Measurements from ENCODE around the gene C4orf51. TPM values are rescaled to one million over a fixed set of nuclear protein-coding genes. Genes with fewer than 3 reads are reported as not detected.

The C4orf51 gene
- polyA plus RNA-seq, 1 of the 3 experiments (the other 2 are of a cell fraction): not detected

DNA sequence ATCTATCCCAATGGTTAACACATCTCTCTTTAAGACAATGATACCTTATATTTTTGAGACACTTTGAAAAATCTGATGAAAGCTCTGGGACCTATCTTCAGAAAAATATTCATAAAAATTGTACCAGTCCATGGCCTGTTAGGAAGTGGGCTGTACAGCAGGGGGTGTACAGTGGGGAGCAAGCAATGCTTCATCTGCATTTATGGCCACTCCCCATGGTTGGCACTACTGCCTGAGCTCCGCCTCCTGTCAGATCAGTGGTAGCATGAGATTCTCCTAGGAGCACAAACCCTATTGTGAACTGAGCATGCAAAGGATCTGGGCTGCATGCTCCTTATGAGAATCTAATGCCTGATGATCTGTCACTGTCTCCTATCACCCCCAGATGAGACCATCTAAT, 42.6 kb downstream of the C4orf51 start:
- no peaks in the 10 kb centered on the region for H3K36me3 ChIP-seq (replicated peaks in 1 of 2; ENCODE audit: control insufficient read depth in 1 of 2, insufficient read depth in 2 of 2, low read length in 1 of 2)
- DNase-seq: no peak

DNA sequence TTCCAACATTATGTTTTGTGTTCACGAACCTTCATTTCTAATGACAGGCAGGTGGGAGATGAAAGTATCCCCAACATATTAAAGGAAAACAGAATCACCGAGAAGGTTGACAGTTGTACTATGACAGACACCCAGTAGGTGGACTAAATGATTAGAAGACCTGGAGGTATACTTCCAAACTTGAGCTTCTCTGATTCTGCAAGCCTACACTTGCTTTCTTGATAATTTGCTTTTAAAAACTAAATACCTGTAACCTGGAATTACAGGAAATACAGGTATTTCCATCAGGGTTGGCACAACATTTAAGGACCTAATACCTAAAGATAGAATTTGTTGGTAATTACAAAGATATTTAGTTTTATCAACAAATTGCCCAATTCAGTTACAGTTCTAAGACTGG, 43.4 kb downstream of the C4orf51 start:
- no peak overlapping the region for H3K4me3 ChIP-seq (ENCODE audit: low read depth in 2 of 2, low read length in 1 of 2)
- DNase-seq: no peak
- H3K27me3 ChIP-seq (ENCODE audit: insufficient read depth): no peaks in the 10 kb centered on the region
- H3K4me1 ChIP-seq (ENCODE audit: control insufficient read depth in 1 of 2, insufficient read depth in 2 of 2, low read depth in 1 of 2, low read length in 1 of 2): no peaks in the 10 kb centered on the region
- H4K20me1 ChIP-seq (ENCODE audit: insufficient read depth): no peaks in the 10 kb centered on the region
- CTCF ChIA-PET: interaction anchor here (1.2 kb wide), 1 partner anchor 9 kb away, joined by 3 read pairs; no protein-coding TSS in a partner anchor
- H3K4me2 ChIP-seq: no peak overlapping the region
- no peaks in the 10 kb centered on the region for H3F3A ChIP-seq (replicated peaks; ENCODE audit: insufficient read depth)
- no peaks in the 10 kb centered on the region for H3K9me3 ChIP-seq
- H3K36me3 ChIP-seq (replicated peaks in 1 of 2; ENCODE audit: control insufficient read depth in 1 of 2, insufficient read depth in 2 of 2, low read length in 1 of 2): no peaks in the 10 kb centered on the region
- TF ChIP-seq FOXM1 (IDR thresholded peaks at IDR 0.05; ENCODE audit: low read depth) (no peak), FOSL2 (IDR thresholded peaks at IDR 0.05; ENCODE audit: borderline replicate concordance, low read depth) (no peak), NRF1 (IDR thresholded peaks at IDR 0.05; ENCODE audit: low read depth, low read length) (no peak), EP300 (IDR thresholded peaks at IDR 0.05; ENCODE audit: borderline replicate concordance in 1 of 2, low read depth in 1 of 2, low read length in 1 of 2) (no peak), RCOR1 (IDR thresholded peaks at IDR 0.05; ENCODE audit: low read length) (no peak), YY1 (IDR thresholded peaks at IDR 0.05; ENCODE audit: low read depth) (no peak), RFX5 (IDR thresholded peaks at IDR 0.05; ENCODE audit: low read length) (no peak), TCF12 (IDR thresholded peaks at IDR 0.05) (no peak), GATA2 (CRISPR knock-in tag; IDR thresholded peaks at IDR 0.05) (no peak), POLR2AphosphoS5 (IDR thresholded peaks at IDR 0.05; ENCODE audit: low read depth, low read length) (no peak), TEAD4 (IDR thresholded peaks at IDR 0.05; ENCODE audit: borderline replicate concordance, insufficient read depth) (no peak), JUND (IDR thresholded peaks at IDR 0.05) (no peak), FOXJ3 (CRISPR knock-in tag; IDR thresholded peaks at IDR 0.05) (no peak)
- TF ChIP-seq, protein P1, sequence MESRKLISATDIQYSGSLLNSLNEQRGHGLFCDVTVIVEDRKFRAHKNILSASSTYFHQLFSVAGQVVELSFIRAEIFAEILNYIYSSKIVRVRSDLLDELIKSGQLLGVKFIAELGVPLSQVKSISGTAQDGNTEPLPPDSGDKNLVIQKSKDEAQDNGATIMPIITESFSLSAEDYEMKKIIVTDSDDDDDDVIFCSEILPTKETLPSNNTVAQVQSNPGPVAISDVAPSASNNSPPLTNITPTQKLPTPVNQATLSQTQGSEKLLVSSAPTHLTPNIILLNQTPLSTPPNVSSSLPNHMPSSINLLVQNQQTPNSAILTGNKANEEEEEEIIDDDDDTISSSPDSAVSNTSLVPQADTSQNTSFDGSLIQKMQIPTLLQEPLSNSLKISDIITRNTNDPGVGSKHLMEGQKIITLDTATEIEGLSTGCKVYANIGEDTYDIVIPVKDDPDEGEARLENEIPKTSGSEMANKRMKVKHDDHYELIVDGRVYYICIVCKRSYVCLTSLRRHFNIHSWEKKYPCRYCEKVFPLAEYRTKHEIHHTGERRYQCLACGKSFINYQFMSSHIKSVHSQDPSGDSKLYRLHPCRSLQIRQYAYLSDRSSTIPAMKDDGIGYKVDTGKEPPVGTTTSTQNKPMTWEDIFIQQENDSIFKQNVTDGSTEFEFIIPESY (IDR thresholded peaks at IDR 0.05; ENCODE audit: borderline replicate concordance, low read depth): no peak
- TF ChIP-seq, protein P2, sequence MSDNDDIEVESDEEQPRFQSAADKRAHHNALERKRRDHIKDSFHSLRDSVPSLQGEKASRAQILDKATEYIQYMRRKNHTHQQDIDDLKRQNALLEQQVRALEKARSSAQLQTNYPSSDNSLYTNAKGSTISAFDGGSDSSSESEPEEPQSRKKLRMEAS (IDR thresholded peaks at IDR 0.05; ENCODE audit: low read depth): no peak
- TF ChIP-seq, protein P3, sequence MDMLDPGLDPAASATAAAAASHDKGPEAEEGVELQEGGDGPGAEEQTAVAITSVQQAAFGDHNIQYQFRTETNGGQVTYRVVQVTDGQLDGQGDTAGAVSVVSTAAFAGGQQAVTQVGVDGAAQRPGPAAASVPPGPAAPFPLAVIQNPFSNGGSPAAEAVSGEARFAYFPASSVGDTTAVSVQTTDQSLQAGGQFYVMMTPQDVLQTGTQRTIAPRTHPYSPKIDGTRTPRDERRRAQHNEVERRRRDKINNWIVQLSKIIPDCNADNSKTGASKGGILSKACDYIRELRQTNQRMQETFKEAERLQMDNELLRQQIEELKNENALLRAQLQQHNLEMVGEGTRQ (IDR thresholded peaks at IDR 0.05; ENCODE audit: borderline replicate concordance, low read depth, low read length): no peak
- TF ChIP-seq, protein P4, sequence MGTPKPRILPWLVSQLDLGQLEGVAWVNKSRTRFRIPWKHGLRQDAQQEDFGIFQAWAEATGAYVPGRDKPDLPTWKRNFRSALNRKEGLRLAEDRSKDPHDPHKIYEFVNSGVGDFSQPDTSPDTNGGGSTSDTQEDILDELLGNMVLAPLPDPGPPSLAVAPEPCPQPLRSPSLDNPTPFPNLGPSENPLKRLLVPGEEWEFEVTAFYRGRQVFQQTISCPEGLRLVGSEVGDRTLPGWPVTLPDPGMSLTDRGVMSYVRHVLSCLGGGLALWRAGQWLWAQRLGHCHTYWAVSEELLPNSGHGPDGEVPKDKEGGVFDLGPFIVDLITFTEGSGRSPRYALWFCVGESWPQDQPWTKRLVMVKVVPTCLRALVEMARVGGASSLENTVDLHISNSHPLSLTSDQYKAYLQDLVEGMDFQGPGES (IDR thresholded peaks at IDR 0.05; ENCODE audit: low read depth, low read length): no peak
- no peak overlapping the region for H3K27ac ChIP-seq (ENCODE audit: low read depth in 2 of 2, low read length in 1 of 2)
- no peak overlapping the region for H3K9ac ChIP-seq
- no peaks in the 10 kb centered on the region for H3K9me2 ChIP-seq
- H3K79me2 ChIP-seq (ENCODE audit: insufficient read depth): no peaks in the 10 kb centered on the region
- no peak overlapping the region for H2AFZ ChIP-seq (ENCODE audit: low read depth)
- POLR2A ChIA-PET: no interaction called here
- 89% methylated on average over 2 of the region's 2 CpGs for WGBS (ENCODE audit: low lambda C conversion rate)

More for the DNA sequence above, 42.6 kb downstream of the C4orf51 start:
- Histone ChIP-seq H3K4me1 (ENCODE audit: control insufficient read depth in 1 of 2, insufficient read depth in 2 of 2, low read depth in 1 of 2, low read length in 1 of 2) (no peaks in the 10 kb centered on the region), H3F3A (replicated peaks; ENCODE audit: insufficient read depth) (no peaks in the 10 kb centered on the region), H3K4me2 (no peak overlapping the region), H2AFZ (ENCODE audit: low read depth) (no peak overlapping the region), H3K9ac (no peak overlapping the region), H3K9me2 (no peaks in the 10 kb centered on the region), H3K27me3 (ENCODE audit: insufficient read depth) (no peaks in the 10 kb centered on the region), H4K20me1 (ENCODE audit: insufficient read depth) (no peaks in the 10 kb centered on the region), H3K27ac (ENCODE audit: low read depth in 2 of 2, low read length in 1 of 2) (no peak overlapping the region), H3K79me2 (ENCODE audit: insufficient read depth) (no peaks in the 10 kb centered on the region), H3K9me3 (no peaks in the 10 kb centered on the region), H3K4me3 (ENCODE audit: low read depth in 2 of 2, low read length in 1 of 2) (no peak overlapping the region)
- TF ChIP-seq NRF1 (IDR thresholded peaks at IDR 0.05; ENCODE audit: low read depth, low read length) (no peak), FOXM1 (IDR thresholded peaks at IDR 0.05; ENCODE audit: low read depth) (no peak), RFX5 (IDR thresholded peaks at IDR 0.05; ENCODE audit: low read length) (no peak), SIN3A (IDR thresholded peaks at IDR 0.05; ENCODE audit: borderline replicate concordance, low read depth, low read length) (no peak), POLR2AphosphoS5 (IDR thresholded peaks at IDR 0.05; ENCODE audit: low read depth, low read length) (no peak), RCOR1 (IDR thresholded peaks at IDR 0.05; ENCODE audit: low read length) (no peak), EZH2phosphoT487 (IDR thresholded peaks at IDR 0.05; ENCODE audit: borderline replicate concordance, low read depth) (no peak), GABPA (IDR thresholded peaks at IDR 0.05; ENCODE audit: low read depth) (no peak), FOXJ3 (CRISPR knock-in tag; IDR thresholded peaks at IDR 0.05) (no peak)
- TF ChIP-seq, protein P2 (IDR thresholded peaks at IDR 0.05; ENCODE audit: low read depth): no peak
- ChIA-PET POLR2A (no interaction called here), CTCF (no interaction called here)
- WGBS (ENCODE audit: low lambda C conversion rate): 100% methylated on average over 1 of the region's 1 CpG
